OCI-M1 (cell line): ENCODE results near the gene MED13L.
A peak's percentile ranks its signal among the peaks of the same experiment; 100 is the strongest.
"Not testable (repeated sequence)": the region's sequence is repeated elsewhere in the genome, so short reads cannot be mapped to it uniquely, and the experiment has no call there.

ENCODE experiments used
- DNase-seq: peaks from one replicate; lab custom pipeline; 2025; lab: John Stamatoyannopoulos, UW

The MED13L gene

GRCh38 chr12:116303929-116304328 is 26.4 kb upstream of the MED13L start:
- DNase-seq = peak; percentile 14

GRCh38 chr12:116303066-116303465 is 25.6 kb upstream of the MED13L start:
- peak; percentile 34 for DNase-seq

GRCh38 chr12:116302166-116303058 is 24.9 kb upstream of the MED13L start:
- no peak for DNase-seq

GRCh38 chr12:116301621-116302020 is 24.1 kb upstream of the MED13L start:
- no peak for DNase-seq

GRCh38 chr12:116299665-116300328 is 22.3 kb upstream of the MED13L start:
- DNase-seq = no peak

GRCh38 chr12:116299064-116299463 is 21.6 kb upstream of the MED13L start:
- DNase-seq = no peak

- DNase-seq = no peak
Measured at GRCh38 chr12:116298578-116298977, 21.1 kb upstream of the MED13L start.

GRCh38 chr12:116297224-116297834 is 19.8 kb upstream of the MED13L start:
- no peak for DNase-seq

- no peak for DNase-seq
Measured at GRCh38 chr12:116295327-116296263, 18.1 kb upstream of the MED13L start.

- no peak for DNase-seq
Measured at GRCh38 chr12:116294454-116295165, 17.1 kb upstream of the MED13L start.

- DNase-seq = no peak
Measured at GRCh38 chr12:116293687-116294453, 16.4 kb upstream of the MED13L start.

GRCh38 chr12:116291218-116291617 is 13.7 kb upstream of the MED13L start:
- DNase-seq = no peak

GRCh38 chr12:116288735-116289134 is 11.2 kb upstream of the MED13L start:
- no peak for DNase-seq

GRCh38 chr12:116287842-116288301 is 10.4 kb upstream of the MED13L start:
- DNase-seq = no peak

- peak; percentile 14 for DNase-seq
Measured at GRCh38 chr12:116284396-116284795, 6.9 kb upstream of the MED13L start.

- DNase-seq = not testable (repeated sequence)
Measured at GRCh38 chr12:116283881-116284280, 6.4 kb upstream of the MED13L start.

- peak; percentile 73 for DNase-seq
Measured at GRCh38 chr12:116282371-116283286, 5.1 kb upstream of the MED13L start.

- peak; percentile 37 for DNase-seq
Measured at GRCh38 chr12:116280595-116281290, 3.2 kb upstream of the MED13L start.
